GM23338 (cell line): ENCODE results near the gene ELAVL2. TPM values are rescaled to one million over a fixed set of nuclear protein-coding genes. Genes with fewer than 3 reads are reported as not detected.

Experiments used
- ATAC-seq: fragments of 200-7000 bp; cut with Tn5 transposase; 3 replicates; pipeline ENCODE4 v1.9.1; 2020
- DNase-seq: peaks from one replicate; pipeline ENCODE4 v3.0.0-alpha.2; 2015; ENCODE audit warnings: low spot score
- H2AFZ ChIP-seq: fragments of 200-600 bp; sonication (generic); 2 replicates; pipeline ENCODE4 v1.8.0; 2016; ENCODE audit warnings: antibody characterized with exemption, mild to moderate bottlenecking, moderate library complexity
- H3F3A ChIP-seq: fragments of 200-600 bp; sonication (generic); replicated peaks from 2 replicates; pipeline ENCODE4 v1.8.0; 2017; ENCODE audit warnings: antibody characterized with exemption, mixed run types, low read depth
- H3K27ac ChIP-seq: fragments of 200-600 bp; sonication (generic); 2 replicates; pipeline ENCODE4 v1.6.1; 2016; ENCODE audit warnings: low read depth
- H3K27me3 ChIP-seq: fragments of 200-600 bp; sonication (generic); 2 replicates; pipeline ENCODE4 v1.8.0; 2016; ENCODE audit warnings: mild to moderate bottlenecking, mixed run types, moderate library complexity; ENCODE audit not compliant: insufficient read depth
- H3K36me3 ChIP-seq: fragments of 200-600 bp; sonication (generic); 2 replicates; pipeline ENCODE4 v1.8.0; 2016; ENCODE audit warnings: mild to moderate bottlenecking; ENCODE audit not compliant: insufficient read depth
- H3K4me1 ChIP-seq: fragments of 200-600 bp; sonication (generic); 2 replicates; pipeline ENCODE4 v1.8.0; 2016; ENCODE audit warnings: mild to moderate bottlenecking, moderate library complexity; ENCODE audit not compliant: insufficient read depth
- H3K4me2 ChIP-seq: fragments of 200-600 bp; sonication (generic); 2 replicates; pipeline ENCODE4 v1.7.1; 2017; ENCODE audit warnings: mixed run types
- H3K4me3 ChIP-seq: fragments of 200-600 bp; sonication (generic); 2 replicates; pipeline ENCODE4 v1.6.1; 2016; ENCODE audit warnings: mixed run types
- H3K79me2 ChIP-seq: fragments of 200-600 bp; sonication (generic); replicated peaks from 2 replicates; pipeline ENCODE4 v1.8.0; 2017; ENCODE audit warnings: mild to moderate bottlenecking; ENCODE audit not compliant: insufficient read depth
- H3K9me2 ChIP-seq: fragments of 200-600 bp; sonication (generic); 2 replicates; pipeline ENCODE4 v1.8.0; 2017; ENCODE audit not compliant: insufficient read depth
- H4K20me1 ChIP-seq: fragments of 200-600 bp; sonication (generic); replicated peaks from 2 replicates; pipeline ENCODE4 v1.8.0; 2017; ENCODE audit warnings: mild to moderate bottlenecking; ENCODE audit not compliant: insufficient read depth
- H3K27ac Mint-ChIP-seq: 2 replicates; pipeline ENCODE4 v1.8.0; 2020; ENCODE audit warnings: inconsistent platforms, mild to moderate bottlenecking, moderate library complexity, mixed read lengths
- H3K27me3 Mint-ChIP-seq: 3 replicates; pipeline ENCODE4 v1.8.0; 2022; ENCODE audit warnings: low read depth, mild to moderate bottlenecking, moderate library complexity, mixed read lengths, inconsistent platforms; ENCODE audit not compliant: insufficient read depth, poor library complexity
- H3K36me3 Mint-ChIP-seq: 3 replicates; pipeline ENCODE4 v1.8.0; 2021; ENCODE audit warnings: low read depth, mild to moderate bottlenecking, inconsistent platforms, moderate library complexity, mixed read lengths
- H3K4me1 Mint-ChIP-seq: 3 replicates; pipeline ENCODE4 v1.8.0; 2020; ENCODE audit warnings: mild to moderate bottlenecking, inconsistent platforms, mixed read lengths
- H3K4me3 Mint-ChIP-seq: 3 replicates; pipeline ENCODE4 v1.8.0; 2021; ENCODE audit warnings: moderate library complexity, mild to moderate bottlenecking, inconsistent platforms, mixed read lengths
- H3K9me3 Mint-ChIP-seq: 3 replicates; pipeline ENCODE4 v1.8.0; 2020; ENCODE audit warnings: moderate library complexity, mild to moderate bottlenecking, inconsistent platforms, mixed read lengths
- CREB1 ChIP-seq: fragments of 250-450 bp; sonication (Bioruptor Pico); IDR thresholded peaks from 2 replicates; pipeline ENCODE4 v1.5.0; 2020; ENCODE audit warnings: low read depth, mild to moderate bottlenecking, moderate library complexity
- EZH2 ChIP-seq: fragments of 200-600 bp; sonication (generic); IDR thresholded peaks from one replicate; pipeline ENCODE4 v1.8.0; 2017; ENCODE audit warnings: antibody characterized with exemption, mild to moderate bottlenecking, low read depth; ENCODE audit not compliant: unreplicated experiment
- JUNB ChIP-seq: IDR thresholded peaks from one replicate; pipeline ENCODE4 v1.6.1; 2016; ENCODE audit warnings: antibody characterized with exemption; ENCODE audit not compliant: unreplicated experiment
- ZNF114 ChIP-seq: fragments of 250-450 bp; sonication (Bioruptor Pico); IDR thresholded peaks from 2 replicates; pipeline ENCODE4 v1.5.0; 2020; ENCODE audit warnings: mild to moderate bottlenecking, moderate library complexity
- polyA plus RNA-seq: library from polyadenylated mRNA; unstranded; fragments of >200 nt; fragmentation: Nextera tagmentation; extraction: Ambion mirVana; gene quantifications from 2 replicates; pipeline ENCODE4 v1.2.1, GENCODE V29; 2016
- total RNA-seq: library from RNA; depleted of rRNA; stranded (reverse); fragments of >200 nt; shearing (Covaris generic); gene quantifications from 2 replicates; pipeline ENCODE4 v1.2.3, GENCODE V29; 2014
- TF ChIP-seq, protein P1 (sequence below): fragments of 250-450 bp; sonication (Bioruptor Pico); IDR thresholded peaks from 2 replicates; pipeline ENCODE4 v1.5.0; 2020; ENCODE audit warnings: mild to moderate bottlenecking, moderate library complexity
- TF ChIP-seq, protein P2 (sequence below): IDR thresholded peaks from one replicate; pipeline ENCODE4 v1.6.1; 2018; ENCODE audit warnings: antibody characterized with exemption; ENCODE audit not compliant: unreplicated experiment

ELAVL2 gene
- total and polyA plus RNA-seq, 2 experiments from 2014 or later, result 18.6 to 42.4 TPM

DNA sequence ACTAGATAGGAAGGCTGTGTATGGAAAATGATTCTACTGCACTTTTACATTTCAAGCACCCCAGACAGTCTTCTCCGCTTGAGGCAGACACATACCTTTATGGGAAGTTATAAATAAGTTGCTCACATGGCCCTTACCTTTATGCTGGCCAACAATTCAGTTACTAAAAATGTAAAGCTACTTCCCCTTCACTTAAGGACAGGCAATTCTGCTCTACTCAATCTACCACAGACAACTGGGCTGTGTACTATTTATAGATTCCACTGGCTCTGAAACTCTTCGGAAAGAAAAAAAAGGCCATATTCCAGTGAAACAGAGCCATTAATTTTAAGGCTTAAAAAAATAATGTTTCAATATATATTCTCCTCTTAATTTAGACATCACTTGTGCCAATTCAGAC is 59.4 kb downstream of the ELAVL2 start (continued):
- TF ChIP-seq, protein P1, sequence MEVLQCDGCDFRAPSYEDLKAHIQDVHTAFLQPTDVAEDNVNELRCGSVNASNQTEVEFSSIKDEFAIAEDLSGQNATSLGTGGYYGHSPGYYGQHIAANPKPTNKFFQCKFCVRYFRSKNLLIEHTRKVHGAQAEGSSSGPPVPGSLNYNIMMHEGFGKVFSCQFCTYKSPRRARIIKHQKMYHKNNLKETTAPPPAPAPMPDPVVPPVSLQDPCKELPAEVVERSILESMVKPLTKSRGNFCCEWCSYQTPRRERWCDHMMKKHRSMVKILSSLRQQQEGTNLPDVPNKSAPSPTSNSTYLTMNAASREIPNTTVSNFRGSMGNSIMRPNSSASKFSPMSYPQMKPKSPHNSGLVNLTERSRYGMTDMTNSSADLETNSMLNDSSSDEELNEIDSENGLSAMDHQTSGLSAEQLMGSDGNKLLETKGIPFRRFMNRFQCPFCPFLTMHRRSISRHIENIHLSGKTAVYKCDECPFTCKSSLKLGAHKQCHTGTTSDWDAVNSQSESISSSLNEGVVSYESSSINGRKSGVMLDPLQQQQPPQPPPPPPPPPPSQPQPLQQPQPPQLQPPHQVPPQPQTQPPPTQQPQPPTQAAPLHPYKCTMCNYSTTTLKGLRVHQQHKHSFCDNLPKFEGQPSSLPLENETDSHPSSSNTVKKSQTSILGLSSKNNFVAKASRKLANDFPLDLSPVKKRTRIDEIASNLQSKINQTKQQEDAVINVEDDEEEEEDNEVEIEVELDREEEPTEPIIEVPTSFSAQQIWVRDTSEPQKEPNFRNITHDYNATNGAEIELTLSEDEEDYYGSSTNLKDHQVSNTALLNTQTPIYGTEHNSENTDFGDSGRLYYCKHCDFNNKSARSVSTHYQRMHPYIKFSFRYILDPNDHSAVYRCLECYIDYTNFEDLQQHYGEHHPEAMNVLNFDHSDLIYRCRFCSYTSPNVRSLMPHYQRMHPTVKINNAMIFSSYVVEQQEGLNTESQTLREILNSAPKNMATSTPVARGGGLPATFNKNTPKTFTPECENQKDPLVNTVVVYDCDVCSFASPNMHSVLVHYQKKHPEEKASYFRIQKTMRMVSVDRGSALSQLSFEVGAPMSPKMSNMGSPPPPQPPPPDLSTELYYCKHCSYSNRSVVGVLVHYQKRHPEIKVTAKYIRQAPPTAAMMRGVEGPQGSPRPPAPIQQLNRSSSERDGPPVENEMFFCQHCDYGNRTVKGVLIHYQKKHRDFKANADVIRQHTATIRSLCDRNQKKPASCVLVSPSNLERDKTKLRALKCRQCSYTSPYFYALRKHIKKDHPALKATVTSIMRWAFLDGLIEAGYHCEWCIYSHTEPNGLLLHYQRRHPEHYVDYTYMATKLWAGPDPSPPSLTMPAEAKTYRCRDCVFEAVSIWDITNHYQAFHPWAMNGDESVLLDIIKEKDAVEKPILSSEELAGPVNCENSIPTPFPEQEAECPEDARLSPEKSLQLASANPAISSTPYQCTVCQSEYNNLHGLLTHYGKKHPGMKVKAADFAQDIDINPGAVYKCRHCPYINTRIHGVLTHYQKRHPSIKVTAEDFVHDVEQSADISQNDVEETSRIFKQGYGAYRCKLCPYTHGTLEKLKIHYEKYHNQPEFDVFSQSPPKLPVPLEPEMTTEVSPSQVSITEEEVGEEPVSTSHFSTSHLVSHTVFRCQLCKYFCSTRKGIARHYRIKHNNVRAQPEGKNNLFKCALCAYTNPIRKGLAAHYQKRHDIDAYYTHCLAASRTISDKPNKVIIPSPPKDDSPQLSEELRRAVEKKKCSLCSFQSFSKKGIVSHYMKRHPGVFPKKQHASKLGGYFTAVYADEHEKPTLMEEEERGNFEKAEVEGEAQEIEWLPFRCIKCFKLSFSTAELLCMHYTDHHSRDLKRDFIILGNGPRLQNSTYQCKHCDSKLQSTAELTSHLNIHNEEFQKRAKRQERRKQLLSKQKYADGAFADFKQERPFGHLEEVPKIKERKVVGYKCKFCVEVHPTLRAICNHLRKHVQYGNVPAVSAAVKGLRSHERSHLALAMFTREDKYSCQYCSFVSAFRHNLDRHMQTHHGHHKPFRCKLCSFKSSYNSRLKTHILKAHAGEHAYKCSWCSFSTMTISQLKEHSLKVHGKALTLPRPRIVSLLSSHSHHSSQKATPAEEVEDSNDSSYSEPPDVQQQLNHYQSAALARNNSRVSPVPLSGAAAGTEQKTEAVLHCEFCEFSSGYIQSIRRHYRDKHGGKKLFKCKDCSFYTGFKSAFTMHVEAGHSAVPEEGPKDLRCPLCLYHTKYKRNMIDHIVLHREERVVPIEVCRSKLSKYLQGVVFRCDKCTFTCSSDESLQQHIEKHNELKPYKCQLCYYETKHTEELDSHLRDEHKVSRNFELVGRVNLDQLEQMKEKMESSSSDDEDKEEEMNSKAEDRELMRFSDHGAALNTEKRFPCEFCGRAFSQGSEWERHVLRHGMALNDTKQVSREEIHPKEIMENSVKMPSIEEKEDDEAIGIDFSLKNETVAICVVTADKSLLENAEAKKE, result no peak
- TF ChIP-seq, protein P2, sequence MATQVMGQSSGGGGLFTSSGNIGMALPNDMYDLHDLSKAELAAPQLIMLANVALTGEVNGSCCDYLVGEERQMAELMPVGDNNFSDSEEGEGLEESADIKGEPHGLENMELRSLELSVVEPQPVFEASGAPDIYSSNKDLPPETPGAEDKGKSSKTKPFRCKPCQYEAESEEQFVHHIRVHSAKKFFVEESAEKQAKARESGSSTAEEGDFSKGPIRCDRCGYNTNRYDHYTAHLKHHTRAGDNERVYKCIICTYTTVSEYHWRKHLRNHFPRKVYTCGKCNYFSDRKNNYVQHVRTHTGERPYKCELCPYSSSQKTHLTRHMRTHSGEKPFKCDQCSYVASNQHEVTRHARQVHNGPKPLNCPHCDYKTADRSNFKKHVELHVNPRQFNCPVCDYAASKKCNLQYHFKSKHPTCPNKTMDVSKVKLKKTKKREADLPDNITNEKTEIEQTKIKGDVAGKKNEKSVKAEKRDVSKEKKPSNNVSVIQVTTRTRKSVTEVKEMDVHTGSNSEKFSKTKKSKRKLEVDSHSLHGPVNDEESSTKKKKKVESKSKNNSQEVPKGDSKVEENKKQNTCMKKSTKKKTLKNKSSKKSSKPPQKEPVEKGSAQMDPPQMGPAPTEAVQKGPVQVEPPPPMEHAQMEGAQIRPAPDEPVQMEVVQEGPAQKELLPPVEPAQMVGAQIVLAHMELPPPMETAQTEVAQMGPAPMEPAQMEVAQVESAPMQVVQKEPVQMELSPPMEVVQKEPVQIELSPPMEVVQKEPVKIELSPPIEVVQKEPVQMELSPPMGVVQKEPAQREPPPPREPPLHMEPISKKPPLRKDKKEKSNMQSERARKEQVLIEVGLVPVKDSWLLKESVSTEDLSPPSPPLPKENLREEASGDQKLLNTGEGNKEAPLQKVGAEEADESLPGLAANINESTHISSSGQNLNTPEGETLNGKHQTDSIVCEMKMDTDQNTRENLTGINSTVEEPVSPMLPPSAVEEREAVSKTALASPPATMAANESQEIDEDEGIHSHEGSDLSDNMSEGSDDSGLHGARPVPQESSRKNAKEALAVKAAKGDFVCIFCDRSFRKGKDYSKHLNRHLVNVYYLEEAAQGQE, result no peak

DNA sequence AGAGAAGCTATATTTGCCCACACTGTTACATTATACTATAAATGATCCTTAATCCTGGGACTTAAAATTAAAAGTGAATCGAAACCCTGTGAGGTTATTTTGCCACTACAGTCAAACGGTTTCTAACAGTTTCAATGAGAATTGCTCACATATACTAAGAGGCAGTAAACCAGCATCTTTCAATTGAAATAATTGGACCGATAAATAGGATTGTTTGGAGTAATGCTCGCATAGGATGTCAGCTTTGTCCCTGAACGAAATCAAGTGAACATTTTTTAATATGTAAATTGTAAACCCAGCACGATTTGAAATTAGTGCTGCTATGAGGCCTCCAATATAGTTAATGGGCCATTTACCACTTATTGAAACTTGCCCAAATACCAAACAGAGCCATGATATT is 60.5 kb downstream of the ELAVL2 start:
- no peaks in the 10 kb centered on the region; the same call in 1 of the 3 replicates for H3K9me3 Mint-ChIP-seq
- no peak overlapping the region for H3K4me3 ChIP-seq
- no peak overlapping the region for H3K4me3 Mint-ChIP-seq
- H3K36me3 Mint-ChIP-seq, result peaks cover 25% of the 10 kb centered on the region
- H2AFZ ChIP-seq, result no peak overlapping the region
- no peaks in the 10 kb centered on the region for H3K27me3 ChIP-seq
- H3K79me2 ChIP-seq, result peaks cover 93% of the 10 kb centered on the region
- H3K27ac ChIP-seq, result no peak overlapping the region
- H3K9me2 ChIP-seq, result no peaks in the 10 kb centered on the region
- H3K27ac Mint-ChIP-seq, result no peak overlapping the region
- DNase-seq (no peak), ATAC-seq (no peak)
- no peaks in the 10 kb centered on the region for H3F3A ChIP-seq
- no peak overlapping the region for H3K4me2 ChIP-seq
- H3K4me1 ChIP-seq, result peaks cover 71% of the 10 kb centered on the region
- peaks cover 62% of the 10 kb centered on the region for H3K4me1 Mint-ChIP-seq
- 0 out of 2 replicates have a peak, but pooled peaks cover 8% of the 10 kb centered on the region for H4K20me1 ChIP-seq
- peaks cover 2% of the 10 kb centered on the region for H3K27me3 Mint-ChIP-seq
- peaks cover 7% of the 10 kb centered on the region; the same call in 1 of the 2 replicates for H3K36me3 ChIP-seq
- no peak for TF ChIP-seq EZH2
- TF ChIP-seq CREB1, result no peak
- no peak for TF ChIP-seq ZNF114
- TF ChIP-seq, protein P1, result no peak
- TF ChIP-seq JUNB, result no peak
